CD4-positive, alpha-beta T cell treated with Interleukin-4 for 4 hours (primary cell): ENCODE measurements around the gene FANCM.
A peak's percentile ranks its signal among the peaks of the same experiment; 100 is the strongest.
"Not testable (repeated sequence)": the region's sequence is repeated elsewhere in the genome, so short reads cannot be mapped to it uniquely, and the experiment has no call there.

Source experiments
- DNase-seq: peaks from one replicate; pipeline ENCODE4 v3.0.0-alpha.2; 2020

The FANCM gene

DNA sequence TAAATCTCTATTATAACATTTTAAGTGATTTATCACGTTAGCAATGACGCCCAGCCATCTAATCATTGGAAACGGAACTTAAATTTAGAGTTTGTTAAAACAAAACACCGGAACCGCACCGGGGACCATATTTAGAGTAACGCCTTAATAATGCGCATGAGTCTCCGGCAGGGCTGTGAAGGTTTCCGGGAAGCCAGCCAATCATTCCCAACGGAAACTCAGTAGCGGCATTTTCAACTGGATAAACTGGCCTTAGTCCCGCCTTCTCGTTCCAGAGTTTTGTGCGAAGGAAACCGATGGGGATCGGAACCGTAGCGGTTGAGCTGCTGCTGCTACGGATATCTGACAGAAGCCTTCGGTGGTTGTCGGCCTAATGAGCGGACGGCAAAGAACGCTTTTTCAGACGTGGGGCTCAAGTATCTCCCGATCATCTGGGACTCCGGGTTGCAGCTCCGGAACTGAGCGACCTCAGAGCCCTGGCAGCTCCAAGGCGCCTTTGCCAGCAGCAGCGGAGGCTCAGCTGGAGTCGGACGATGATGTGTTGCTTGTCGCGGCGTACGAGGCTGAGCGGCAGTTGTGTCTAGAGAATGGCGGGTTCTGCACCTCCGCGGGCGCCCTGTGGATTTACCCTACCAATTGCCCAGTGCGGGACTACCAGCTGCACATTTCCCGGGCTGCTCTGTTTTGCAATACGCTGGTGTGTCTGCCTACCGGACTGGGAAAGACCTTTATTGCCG lies at the start of gene FANCM:
Gene FANCM, plus strand, starts transcription at position 272 of the 737 bp plus-strand sequence. Its CDS starts 102 bp downstream, at position 374.
- DNase-seq, result peak; percentile 95

DNA sequence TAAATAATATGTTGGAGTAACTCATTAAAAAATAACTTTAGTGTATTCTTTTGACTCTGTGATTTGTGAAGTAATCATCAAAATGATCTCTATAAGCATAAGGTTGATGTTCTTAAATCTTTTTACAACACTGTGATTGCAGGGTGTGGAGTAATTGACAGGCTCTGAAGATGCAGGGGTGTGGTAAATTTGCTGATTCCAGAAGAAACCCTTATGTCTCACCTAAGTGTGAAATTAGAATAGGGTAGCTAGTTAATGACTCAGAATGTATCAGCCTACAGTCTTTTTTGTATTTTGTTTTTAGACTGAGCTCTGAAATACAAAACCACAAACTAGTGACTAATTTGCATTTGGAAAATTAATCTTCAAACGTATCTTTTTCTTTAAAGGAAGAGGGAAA lies 45.9 kb upstream of the FANCM start:
- peak; percentile 71 for DNase-seq

GRCh38 chr14:45091710-45092109 lies 44.0 kb upstream of the FANCM start:
- no peak for DNase-seq

DNA sequence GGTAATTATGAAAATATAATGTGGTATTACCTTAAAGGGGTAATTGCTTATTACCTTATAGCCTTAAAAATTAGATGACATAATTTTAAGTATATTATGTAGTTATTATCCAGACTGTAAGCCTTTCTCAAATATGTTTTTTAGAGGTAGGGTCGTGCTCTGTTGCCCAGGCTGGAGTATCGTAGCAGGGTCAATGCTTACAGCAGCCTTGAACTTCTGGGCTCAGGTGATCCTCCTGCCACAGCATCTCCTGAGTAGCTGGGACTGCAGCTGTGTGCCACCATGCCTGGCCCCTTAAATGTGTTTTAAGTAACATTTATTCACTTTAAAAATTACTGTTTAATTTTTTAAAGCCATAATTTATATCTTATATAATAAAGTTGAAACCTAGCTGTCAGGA lies 41.5 kb upstream of the FANCM start:
- DNase-seq, result no peak

GRCh38 chr14:45095143-45095542 lies 40.6 kb upstream of the FANCM start:
- no peak for DNase-seq

DNA sequence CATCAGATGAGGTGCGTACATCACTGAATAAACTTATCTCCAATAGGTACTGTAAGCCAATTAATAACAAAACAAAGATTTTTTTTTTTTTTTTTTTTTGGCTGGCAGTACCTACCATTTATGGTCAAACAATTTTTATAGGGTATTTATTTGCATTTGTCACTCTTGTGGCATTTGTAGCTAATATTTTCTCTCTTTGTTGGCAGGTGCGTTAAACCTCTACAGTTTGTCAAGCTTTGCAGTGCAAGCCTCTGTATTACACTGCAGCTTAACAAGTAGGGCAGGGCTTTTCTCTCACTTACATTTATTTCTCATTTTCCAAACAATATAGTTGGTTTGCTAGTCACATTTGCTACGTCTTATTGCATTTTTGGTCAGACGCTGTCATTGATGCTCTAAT lies 39.5 kb upstream of the FANCM start:
- DNase-seq, result no peak

- no peak for DNase-seq
Measured at GRCh38 chr14:45103806-45104205, 31.9 kb upstream of the FANCM start.

DNA sequence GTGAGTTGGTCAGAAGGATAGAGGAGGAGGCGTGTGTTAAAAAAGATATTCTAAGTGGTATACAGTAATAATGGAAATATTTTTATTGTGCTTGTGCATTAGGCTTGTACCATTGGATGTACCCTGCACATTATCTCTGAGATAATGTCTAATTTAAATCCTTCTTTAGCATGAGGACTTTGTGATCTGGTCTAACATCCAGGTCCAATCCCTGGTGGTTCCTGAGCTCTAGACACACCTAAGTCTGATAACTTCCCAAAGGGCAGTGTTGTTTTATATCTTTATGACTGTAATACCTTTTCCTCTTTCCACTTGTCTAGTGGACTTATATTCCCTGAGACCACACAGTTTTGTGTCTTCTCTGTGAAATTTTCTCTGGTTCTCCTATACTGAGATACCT lies 31.2 kb upstream of the FANCM start:
- no peak for DNase-seq

GRCh38 chr14:45112896-45113781 lies 22.6 kb upstream of the FANCM start:
- DNase-seq, result no peak

DNA sequence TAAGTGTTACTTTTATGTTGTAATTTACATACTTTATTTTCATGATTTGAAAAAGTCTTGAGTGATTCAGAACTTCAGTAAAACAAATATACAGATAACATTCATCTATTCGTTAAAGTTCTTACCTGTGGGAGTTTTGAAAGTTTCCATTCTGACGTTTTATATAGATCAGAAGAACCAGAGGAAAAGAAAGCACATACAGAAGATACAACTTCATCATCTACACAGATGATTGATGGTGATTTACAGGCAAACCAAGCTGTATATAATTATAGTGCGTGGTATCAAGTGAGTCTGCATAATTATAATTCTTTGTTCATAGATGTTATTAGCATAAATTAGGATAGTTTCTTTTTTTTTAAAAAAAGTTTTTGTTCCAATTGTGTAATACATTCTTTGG lies 21.4 kb upstream of the FANCM start:
- no peak for DNase-seq

DNA sequence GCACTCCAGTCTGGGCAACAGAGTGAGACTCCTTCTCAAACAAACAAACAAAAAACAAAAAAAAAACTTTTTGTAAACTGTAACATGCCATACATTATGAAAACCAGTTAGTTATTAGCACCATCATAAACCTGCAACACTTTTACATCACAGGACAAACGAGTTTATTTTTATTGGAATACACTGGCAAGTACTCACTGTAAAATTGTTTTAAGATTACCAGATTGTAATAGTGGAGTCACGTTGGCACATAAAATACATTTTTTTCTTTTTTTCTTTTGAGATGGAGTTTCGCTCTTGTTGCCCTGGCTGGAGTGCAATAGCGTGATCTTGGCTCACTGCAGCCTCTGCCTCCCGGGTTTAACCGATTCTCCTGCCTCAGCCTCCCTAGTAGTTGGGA lies 17.1 kb upstream of the FANCM start:
- DNase-seq, result no peak

- no peak for DNase-seq
Measured at GRCh38 chr14:45120096-45120495, 15.6 kb upstream of the FANCM start.

DNA sequence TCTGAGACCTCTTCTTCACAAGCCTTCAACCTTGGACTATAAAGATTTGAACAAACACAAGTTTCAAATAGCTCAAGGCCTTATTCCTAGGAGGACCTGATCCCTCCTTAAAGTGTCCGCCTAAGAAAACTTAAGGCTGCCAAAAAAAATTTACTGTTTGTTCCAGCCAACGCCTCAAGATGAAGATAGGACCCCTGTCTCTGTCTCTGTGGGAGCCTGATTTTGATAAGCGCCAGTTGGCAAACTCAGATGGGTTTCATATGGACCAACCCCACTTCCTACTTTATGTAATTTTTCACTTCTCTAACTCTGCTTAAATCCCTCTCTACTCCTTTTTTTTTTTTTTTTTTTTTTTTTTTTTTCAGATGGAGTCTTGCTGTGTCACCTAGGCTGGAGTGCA lies 12.5 kb upstream of the FANCM start:
- DNase-seq, result no peak

GRCh38 chr14:45125754-45126153 lies 10.0 kb upstream of the FANCM start:
- DNase-seq, result no peak

GRCh38 chr14:45128963-45129629 lies 6.6 kb upstream of the FANCM start:
- no peak for DNase-seq

- no peak for DNase-seq
Measured at GRCh38 chr14:45133683-45134050, 2.1 kb upstream of the FANCM start.

DNA sequence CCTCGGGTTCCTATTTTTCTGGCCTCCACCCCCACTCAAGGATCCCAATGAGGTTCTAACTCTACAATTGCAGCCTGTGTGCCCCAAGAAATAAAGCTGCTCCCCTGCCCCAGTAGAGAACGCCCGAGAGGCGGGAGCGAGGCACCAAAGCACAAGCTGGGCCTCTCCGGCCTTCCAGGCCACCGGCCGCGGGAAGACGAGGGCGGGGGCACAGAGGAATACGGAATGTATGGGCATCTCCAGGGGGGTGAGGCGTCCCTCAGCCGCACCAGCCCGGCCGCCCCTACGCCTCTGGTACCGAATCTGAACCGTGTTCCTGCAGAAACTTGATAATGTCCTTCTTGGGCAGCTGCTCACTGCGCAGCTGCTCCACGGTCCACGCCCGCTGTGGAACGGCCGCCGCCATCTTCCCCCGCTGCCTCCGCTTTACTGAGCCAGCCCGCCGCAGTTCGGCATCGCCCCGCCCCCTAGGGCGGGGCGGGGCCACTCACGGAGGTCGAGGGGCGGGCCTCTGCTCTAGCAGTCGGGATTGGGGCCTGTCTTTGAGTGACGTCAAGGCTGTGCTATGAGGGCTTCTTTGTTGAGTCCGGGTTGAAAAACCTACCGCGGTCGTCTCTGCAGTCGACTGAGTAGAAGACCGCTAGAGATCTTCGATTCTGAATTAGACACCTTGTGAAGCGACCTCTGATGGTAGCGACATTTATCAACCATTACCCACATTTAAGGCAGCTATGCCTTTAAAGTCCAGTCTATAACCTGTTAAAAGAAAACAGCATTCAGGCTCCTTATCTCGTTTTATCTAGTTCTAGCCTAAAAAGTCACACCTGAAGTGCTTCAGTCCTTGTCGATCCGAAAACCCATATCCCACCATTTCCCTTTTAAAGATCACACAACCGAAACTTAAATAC lies 1.4 kb upstream of the FANCM start, which contains the start of gene FKBP3:
Gene FKBP3, minus strand, starts transcription at position 431 of the 908 bp plus-strand sequence. Its CDS starts 25 bp downstream, at position 406.
- DNase-seq, result peak; percentile 99

- no peak for DNase-seq
Measured at GRCh38 chr14:45135156-45135555, 574 bp upstream of the FANCM start.

DNA sequence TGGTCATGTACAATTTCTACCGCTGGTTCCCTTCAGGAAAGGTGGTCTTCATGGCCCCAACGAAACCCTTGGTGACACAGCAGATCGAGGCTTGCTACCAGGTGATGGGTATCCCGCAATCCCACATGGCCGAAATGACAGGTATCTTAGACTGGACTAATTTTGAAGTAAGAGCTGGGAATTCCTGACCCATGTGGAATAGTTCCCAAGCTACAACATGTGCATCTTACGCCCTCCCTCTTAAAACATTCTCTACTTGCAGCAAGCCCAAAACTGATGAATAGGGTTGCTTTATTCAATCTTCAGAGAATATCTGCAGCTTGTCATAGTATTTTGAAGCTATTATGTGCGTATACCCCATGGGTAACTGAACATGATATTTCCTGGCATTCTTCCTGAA lies 669 bp downstream of the FANCM start:
- no peak for DNase-seq

DNA sequence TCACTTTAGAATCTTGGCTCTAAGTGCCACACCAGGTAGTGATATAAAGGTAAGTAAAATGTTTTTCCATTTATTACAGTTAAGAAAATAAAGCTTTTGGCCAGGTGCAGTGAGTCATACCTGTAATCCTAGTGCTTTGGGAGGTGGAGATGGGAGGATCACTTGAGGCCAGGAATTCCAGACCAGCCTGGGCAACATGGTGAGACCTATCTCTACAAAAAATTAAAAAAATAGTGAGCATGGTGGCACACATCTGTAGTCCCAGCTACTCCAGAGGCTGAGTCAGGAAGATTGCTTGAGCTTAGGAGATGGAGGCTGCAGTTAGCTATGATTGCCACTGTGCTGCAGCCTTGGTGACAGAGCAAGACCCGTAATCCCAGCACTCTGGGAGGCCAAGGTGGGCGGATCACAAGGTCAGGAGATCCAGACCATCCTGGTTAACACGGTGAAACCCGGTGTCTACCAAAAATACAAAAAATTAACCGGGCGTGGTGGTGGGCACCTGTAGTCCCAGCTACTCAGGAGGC lies 5.0 kb downstream of the FANCM start:
- no peak for DNase-seq

- DNase-seq, result not testable (repeated sequence)
Measured at GRCh38 chr14:45142083-45142482, 6.4 kb downstream of the FANCM start.

DNA sequence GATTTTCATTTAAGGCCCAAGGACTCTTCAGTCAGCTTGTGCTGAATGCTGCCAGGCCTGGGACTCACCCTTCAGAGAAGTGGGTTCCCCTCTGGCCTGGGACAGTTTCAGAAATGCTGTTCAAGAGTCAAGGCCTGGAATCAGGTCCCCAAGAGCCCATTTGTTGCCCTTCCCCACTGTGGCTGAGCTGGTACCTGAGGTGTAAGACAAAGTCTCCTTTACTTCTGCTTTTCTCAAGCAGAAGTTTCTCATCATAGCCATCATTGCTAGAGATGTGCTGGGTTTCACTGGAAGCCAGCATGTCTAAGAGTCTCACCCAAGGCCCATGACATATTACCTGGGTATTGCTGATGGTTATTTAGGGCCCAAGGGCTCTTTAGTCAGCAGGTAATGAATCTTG lies 8.9 kb downstream of the FANCM start:
- no peak for DNase-seq
